Gastroesophageal sphincter (tissue), 4 donors: ENCODE results near the gene SEMA7A. TPM values are rescaled to one million over a fixed set of nuclear protein-coding genes. Genes with fewer than 3 reads are reported as not detected.

Source experiments
- ATAC-seq: fragments of 150-250 bp; one replicate; pipeline ENCODE4 v1.9.1; 2016; ENCODE audit warnings: mild to moderate bottlenecking, moderate library complexity
- H3K27ac ChIP-seq, 4 donors: fragments of 200-600 bp; sonication (generic) in 3 of 4; 1 replicate in 3 of 4; 2 replicates in 1 of 4; pipeline ENCODE4 v1.5.1; 2016 to 2019
- H3K27me3 ChIP-seq: fragments of 200-600 bp; sonication (generic); one replicate; pipeline ENCODE4 v1.5.1; 2019
- H3K36me3 ChIP-seq, 2 donors: fragments of 200-600 bp; sonication (generic); one replicate each; pipeline ENCODE4 v1.5.1; 2019; ENCODE audit warnings: control low read depth in 1 of 2
- H3K4me1 ChIP-seq, 3 donors: fragments of 200-600 bp; sonication (generic); 1 replicate in 2 of 3; 2 replicates in 1 of 3; pipeline ENCODE4 v1.5.1; 2016 to 2019; ENCODE audit warnings: control low read depth in 2 of 3
- H3K4me3 ChIP-seq, 2 donors: fragments of 200-600 bp; sonication (generic); one replicate each; pipeline ENCODE4 v1.5.1; 2019; ENCODE audit warnings: mild to moderate bottlenecking in 1 of 2, moderate library complexity in 1 of 2
- H3K9me3 ChIP-seq, 3 donors: fragments of 200-600 bp; sonication (generic); one replicate each; pipeline ENCODE4 v1.5.1; 2017 to 2019; ENCODE audit warnings: control low read depth in 2 of 3
- EP300 ChIP-seq: sonication (generic); formaldehyde crosslinking; IDR thresholded peaks from one replicate; pipeline ENCODE4 v1.6.1; 2017; ENCODE audit warnings: antibody characterized with exemption, mild to moderate bottlenecking
- POLR2A ChIP-seq, 2 donors: fragments of 450-650 bp; IDR thresholded peaks; one replicate each; pipeline ENCODE4 v1.6.1; 2017; ENCODE audit warnings: antibody characterized with exemption in 2 of 2, mild to moderate bottlenecking in 2 of 2, moderate library complexity in 1 of 2
- POLR2AphosphoS5 ChIP-seq: sonication (generic); formaldehyde crosslinking; IDR thresholded peaks from one replicate; pipeline ENCODE4 v1.6.1; 2017; ENCODE audit warnings: antibody characterized with exemption
- WGBS, 2 donors: methylation state at CpG; one replicate each; pipeline ENCODE4 v1.1.5; 2018; ENCODE audit warnings: low coverage in 1 of 2; 5-methylcytosine and 5-hydroxymethylcytosine counted together
- total RNA-seq, 4 donors: library from RNA; depleted of rRNA; stranded (reverse); fragments of >200 nt; gene quantifications; one replicate each; pipeline ENCODE4 v1.1.0, GENCODE V29; 2016
- TF ChIP-seq, protein P1 (sequence below), 4 experiments: fragments of 200-600 bp in 2 of 4; fragments of 450-650 bp in 2 of 4; sonication (generic) in 1 of 4; IDR thresholded peaks; one replicate each; pipeline ENCODE4 v1.5.1; 2017 to 2019; ENCODE audit warnings: antibody characterized with exemption in 4 of 4, mild to moderate bottlenecking in 2 of 4, moderate library complexity in 2 of 4

The SEMA7A gene
- total RNA-seq, 4 donors from 2014 or later = 0.93 to 2.7 (median 1.8) TPM

DNA sequence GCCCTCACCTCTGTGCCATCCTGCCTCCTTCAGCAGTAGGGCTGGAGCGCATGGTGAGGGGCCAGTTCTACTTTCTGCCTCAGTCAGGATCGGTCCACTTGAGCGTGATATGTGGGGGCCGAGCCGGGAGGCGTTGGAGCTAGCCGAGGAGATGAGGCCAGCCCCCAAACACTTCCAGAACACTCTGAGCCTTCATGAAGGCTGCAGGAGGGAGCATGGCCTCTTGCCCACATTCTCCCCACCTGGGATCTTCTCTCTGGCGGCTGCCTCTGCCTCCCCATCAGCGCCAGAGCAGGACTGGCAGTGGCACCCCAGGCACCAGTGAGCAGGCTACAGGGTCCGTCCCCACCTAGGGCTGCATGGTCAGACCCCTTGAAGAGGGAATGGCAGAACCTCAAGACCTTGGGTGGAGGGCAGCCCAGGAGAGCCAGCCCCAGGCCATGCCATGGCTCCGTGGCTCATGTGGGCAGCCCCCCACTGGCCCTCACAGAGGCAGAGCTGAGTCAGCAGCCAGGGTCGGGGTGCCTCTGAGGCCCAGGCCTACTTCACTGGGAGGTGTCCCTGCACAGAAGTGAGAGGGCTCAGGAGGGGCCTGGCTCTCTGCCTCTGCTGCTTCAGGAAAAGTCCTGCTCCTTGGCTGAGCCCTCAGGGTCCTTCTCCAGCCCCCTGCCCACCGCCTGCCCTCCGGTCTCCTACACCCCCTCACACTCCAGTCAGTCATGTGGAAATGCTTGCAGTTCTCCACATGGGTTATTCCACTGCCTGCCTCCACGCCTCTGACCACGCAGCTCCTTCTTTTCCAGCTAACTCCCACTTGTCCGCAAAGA lies 38.2 kb downstream of the SEMA7A start:
- H3K27me3 ChIP-seq = peaks cover 6% of the 10 kb centered on the region
- no peak overlapping the region for H3K4me3 ChIP-seq
- TF ChIP-seq POLR2A (IDR thresholded peaks at IDR 0.05) = no peak
- no peak for TF ChIP-seq EP300
- TF ChIP-seq, protein P1, sequence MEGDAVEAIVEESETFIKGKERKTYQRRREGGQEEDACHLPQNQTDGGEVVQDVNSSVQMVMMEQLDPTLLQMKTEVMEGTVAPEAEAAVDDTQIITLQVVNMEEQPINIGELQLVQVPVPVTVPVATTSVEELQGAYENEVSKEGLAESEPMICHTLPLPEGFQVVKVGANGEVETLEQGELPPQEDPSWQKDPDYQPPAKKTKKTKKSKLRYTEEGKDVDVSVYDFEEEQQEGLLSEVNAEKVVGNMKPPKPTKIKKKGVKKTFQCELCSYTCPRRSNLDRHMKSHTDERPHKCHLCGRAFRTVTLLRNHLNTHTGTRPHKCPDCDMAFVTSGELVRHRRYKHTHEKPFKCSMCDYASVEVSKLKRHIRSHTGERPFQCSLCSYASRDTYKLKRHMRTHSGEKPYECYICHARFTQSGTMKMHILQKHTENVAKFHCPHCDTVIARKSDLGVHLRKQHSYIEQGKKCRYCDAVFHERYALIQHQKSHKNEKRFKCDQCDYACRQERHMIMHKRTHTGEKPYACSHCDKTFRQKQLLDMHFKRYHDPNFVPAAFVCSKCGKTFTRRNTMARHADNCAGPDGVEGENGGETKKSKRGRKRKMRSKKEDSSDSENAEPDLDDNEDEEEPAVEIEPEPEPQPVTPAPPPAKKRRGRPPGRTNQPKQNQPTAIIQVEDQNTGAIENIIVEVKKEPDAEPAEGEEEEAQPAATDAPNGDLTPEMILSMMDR (IDR thresholded peaks at IDR 0.05) = no peak
- no peak for TF ChIP-seq POLR2AphosphoS5
- 90% methylated on average over 5 of the region's 17 CpGs; no CpG with 5 or more reads in 1 of the 2 donors for WGBS, 2 donors
- no peaks in the 10 kb centered on the region for H3K36me3 ChIP-seq
- no peaks in the 10 kb centered on the region for H3K4me1 ChIP-seq
- ATAC-seq = no peak
- H3K27ac ChIP-seq = no peak overlapping the region
- no peaks in the 10 kb centered on the region for H3K9me3 ChIP-seq

DNA sequence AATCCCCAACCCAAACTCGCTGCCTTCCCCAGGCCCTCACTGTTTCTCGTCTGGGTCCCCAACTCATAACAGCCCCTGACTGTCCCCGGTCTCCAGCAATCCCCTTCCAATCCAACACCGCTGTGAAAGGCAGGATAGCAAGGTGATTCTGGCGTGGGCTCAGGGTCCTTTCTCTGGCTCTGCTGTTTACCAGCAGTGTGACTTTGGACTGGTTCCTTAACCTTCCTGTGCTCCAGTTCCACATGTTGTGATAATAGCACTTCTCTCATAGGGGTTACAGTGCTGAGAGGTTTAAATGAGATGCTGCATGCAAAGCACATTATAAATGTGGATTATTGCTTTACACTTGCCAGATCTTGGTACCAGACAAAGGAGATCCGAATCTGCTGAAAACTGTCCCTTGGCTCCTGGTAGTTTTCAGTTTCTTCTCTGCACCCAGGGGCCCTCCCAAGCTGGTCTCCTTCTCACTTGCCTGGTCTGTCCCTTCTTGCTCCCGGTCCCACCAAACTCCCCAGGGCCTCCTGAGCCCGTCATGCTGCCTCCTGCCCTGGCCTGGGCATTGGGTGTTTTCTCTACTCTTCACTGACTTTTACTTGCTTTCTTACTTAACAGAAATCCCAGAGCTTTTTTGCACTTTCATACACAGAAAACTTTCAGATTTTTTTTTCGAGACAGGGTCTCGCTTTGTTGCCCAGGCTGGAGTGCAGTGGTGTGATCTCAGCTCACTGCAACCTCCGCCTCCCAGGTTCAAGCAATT lies 39.5 kb downstream of the SEMA7A start:
- H3K4me3 ChIP-seq = no peak overlapping the region
- no peak for TF ChIP-seq EP300
- no peak for TF ChIP-seq POLR2A (IDR thresholded peaks at IDR 0.05)
- no peak for TF ChIP-seq POLR2AphosphoS5
- TF ChIP-seq, protein P1 (IDR thresholded peaks at IDR 0.05) = no peak
- WGBS, 2 donors = 82 to 87% methylated on average over 9 of the region's 11 CpGs
- no peaks in the 10 kb centered on the region for H3K27me3 ChIP-seq
- ATAC-seq = no peak
- no peaks in the 10 kb centered on the region for H3K9me3 ChIP-seq
- H3K4me1 ChIP-seq = no peaks in the 10 kb centered on the region
- no peaks in the 10 kb centered on the region for H3K36me3 ChIP-seq
- H3K27ac ChIP-seq = no peak overlapping the region

DNA sequence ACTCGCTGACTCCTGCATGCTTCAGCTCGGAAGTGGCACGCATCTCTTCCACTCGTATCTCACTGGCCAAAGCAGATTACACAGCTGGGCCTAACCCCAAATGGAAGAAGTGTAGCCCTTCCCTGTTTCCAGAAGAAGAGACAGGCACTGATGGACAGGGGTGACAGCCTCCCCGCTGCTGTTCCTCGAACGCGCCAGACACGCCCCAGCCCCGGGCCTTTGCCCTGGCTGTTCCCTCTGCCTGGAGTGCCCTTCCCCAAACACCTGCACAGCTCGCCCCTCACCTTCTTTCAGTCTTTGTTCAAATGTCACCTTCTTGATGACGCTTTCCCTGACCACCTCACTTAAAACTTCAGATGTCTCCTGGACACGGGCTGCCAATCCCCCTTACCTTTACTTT lies 40.3 kb downstream of the SEMA7A start:
- H3K4me3 ChIP-seq = no peak overlapping the region
- H3K4me1 ChIP-seq = no peaks in the 10 kb centered on the region
- 84 to 89% methylated on average over 4 to 9 of the region's 13 CpGs for WGBS, 2 donors
- ATAC-seq = no peak
- no peaks in the 10 kb centered on the region for H3K9me3 ChIP-seq
- no peaks in the 10 kb centered on the region for H3K27me3 ChIP-seq
- H3K27ac ChIP-seq = no peak overlapping the region
- no peak for TF ChIP-seq EP300
- no peak for TF ChIP-seq POLR2AphosphoS5
- TF ChIP-seq, protein P1 (IDR thresholded peaks at IDR 0.05) = no peak
- no peak for TF ChIP-seq POLR2A (IDR thresholded peaks at IDR 0.05)
- H3K36me3 ChIP-seq = no peaks in the 10 kb centered on the region

DNA sequence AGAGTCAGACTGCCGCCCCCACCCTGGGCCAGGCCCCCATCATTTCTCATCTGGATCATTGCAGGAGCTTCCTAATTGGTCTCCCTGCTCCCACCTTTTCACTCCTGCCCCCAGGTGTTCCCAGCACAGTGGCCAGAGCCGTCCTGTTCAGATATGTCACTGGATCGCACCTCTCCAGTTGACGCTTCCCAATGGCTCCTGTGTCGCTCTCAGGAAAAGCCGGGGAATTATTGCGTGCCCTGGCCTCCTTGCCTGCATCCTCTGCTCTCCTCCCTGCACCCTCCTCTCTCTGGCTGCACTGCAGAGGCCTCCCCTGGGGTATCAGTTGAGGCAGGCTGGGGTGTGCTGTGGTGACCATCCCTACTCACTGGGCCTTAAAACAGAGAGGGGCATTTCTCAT lies 40.9 kb downstream of the SEMA7A start:
- no peak for ATAC-seq
- Histone ChIP-seq H3K4me3 (no peak overlapping the region), H3K27me3 (no peaks in the 10 kb centered on the region), H3K36me3 (no peaks in the 10 kb centered on the region), H3K27ac (no peak overlapping the region), H3K4me1 (no peaks in the 10 kb centered on the region), H3K9me3 (no peaks in the 10 kb centered on the region)
- WGBS, 2 donors = 80% methylated on average over 1 of the region's 7 CpGs; no CpG with 5 or more reads in 1 of the 2 donors
- TF ChIP-seq POLR2A (IDR thresholded peaks at IDR 0.05) (no peak), POLR2AphosphoS5 (no peak), EP300 (no peak)
- TF ChIP-seq, protein P1 (IDR thresholded peaks at IDR 0.05) = no peak

DNA sequence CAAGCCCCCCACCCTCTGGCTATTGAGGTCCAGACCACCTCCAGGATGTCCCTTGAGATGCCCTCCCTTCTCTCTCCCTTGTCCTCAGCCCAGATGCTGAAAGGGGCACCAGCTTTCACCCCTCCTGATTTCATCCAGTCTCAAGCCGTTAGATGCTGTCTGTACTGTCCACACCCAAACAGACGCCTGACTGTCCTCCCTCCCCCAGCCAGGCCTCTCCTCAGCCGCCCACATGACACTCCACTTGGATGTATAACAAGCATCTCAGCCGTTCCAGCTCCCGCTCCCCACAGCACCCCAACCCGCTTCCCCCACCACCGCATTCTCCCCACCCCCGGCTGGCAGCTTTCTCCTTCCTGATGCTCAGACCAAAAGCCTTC lies 41.3 kb downstream of the SEMA7A start:
- Histone ChIP-seq H3K36me3 (no peaks in the 10 kb centered on the region), H3K9me3 (no peaks in the 10 kb centered on the region), H3K4me1 (no peaks in the 10 kb centered on the region), H3K27me3 (no peaks in the 10 kb centered on the region), H3K27ac (no peak overlapping the region), H3K4me3 (no peak overlapping the region)
- WGBS, 2 donors = 36% methylated on average over 4 to 6 of the region's 8 CpGs
- TF ChIP-seq POLR2AphosphoS5 (no peak), POLR2A (IDR thresholded peaks at IDR 0.05) (no peak), EP300 (no peak)
- TF ChIP-seq, protein P1 (IDR thresholded peaks at IDR 0.05) = no peak
- ATAC-seq = no peak
